Osteoblast (primary cell): Measurements from ENCODE around the gene MED12. TPM values are rescaled to one million over a fixed set of nuclear protein-coding genes. Genes with fewer than 3 reads are reported as not detected.

Experiments used
- DNase-seq: peaks from one replicate; pipeline ENCODE4 v3.0.0; 2011; ENCODE audit warnings: low spot score, mixed read lengths; ENCODE audit not compliant: insufficient read length; ENCODE audit errors: missing footprints
- H2AFZ ChIP-seq: 2 replicates; pipeline ENCODE4 v1.6.0; 2011; ENCODE audit warnings: mild to moderate bottlenecking, low read length
- H3K27ac ChIP-seq: 2 replicates; pipeline ENCODE4 v1.5.1; 2011; ENCODE audit warnings: mild to moderate bottlenecking, low read depth, low read length, moderate library complexity
- H3K27me3 ChIP-seq: 2 replicates; pipeline ENCODE4 v1.6.0; 2012; ENCODE audit warnings: mild to moderate bottlenecking, control low read depth, inconsistent platforms, low read length, moderate library complexity; ENCODE audit not compliant: insufficient read depth
- H3K36me3 ChIP-seq: 2 replicates; pipeline ENCODE4 v1.5.1; 2011; ENCODE audit warnings: mild to moderate bottlenecking, low read length, control low read depth, moderate library complexity; ENCODE audit not compliant: insufficient read depth
- H3K4me1 ChIP-seq: 2 replicates; pipeline ENCODE4 v1.5.1; 2011; ENCODE audit warnings: mild to moderate bottlenecking, low read length, control low read depth, moderate library complexity; ENCODE audit not compliant: insufficient read depth
- H3K4me2 ChIP-seq: 2 replicates; pipeline ENCODE4 v1.6.0; 2011; ENCODE audit warnings: mild to moderate bottlenecking, low read length; ENCODE audit not compliant: insufficient read depth
- H3K4me3 ChIP-seq: fragments of 200-600 bp; sonication (generic); 3 replicates; pipeline ENCODE4 v1.5.1; 2012; ENCODE audit warnings: mild to moderate bottlenecking, low read length, inconsistent platforms; ENCODE audit not compliant: insufficient read depth
- H3K79me2 ChIP-seq: 2 replicates; pipeline ENCODE4 v1.6.0; 2012; ENCODE audit warnings: mild to moderate bottlenecking, low read length, control low read depth, inconsistent platforms; ENCODE audit not compliant: insufficient read depth
- H3K9me3 ChIP-seq: 2 replicates; pipeline ENCODE4 v1.5.1; 2011; ENCODE audit warnings: low read depth, low read length, control low read depth
- H4K20me1 ChIP-seq: 2 replicates; pipeline ENCODE4 v1.6.0; 2012; ENCODE audit warnings: mild to moderate bottlenecking, low read length, control low read depth; ENCODE audit not compliant: insufficient read depth
- CTCF ChIP-seq: IDR thresholded peaks from 2 replicates; pipeline ENCODE4 v1.5.1; 2011; ENCODE audit warnings: mild to moderate bottlenecking, low read depth, low read length, moderate library complexity; ENCODE audit errors: extremely low read depth
- total RNA-seq: library from RNA; depleted of rRNA; stranded (reverse); fragments of >200 nt; gene quantifications from 2 replicates; pipeline ENCODE4 v1.2.3, GENCODE V29; 2012

MED12 gene
- total RNA-seq, 1 donor, result 24.2 TPM

GRCh38 chrX:71160475-71160874 lies 42.1 kb downstream of the MED12 start:
- no peak overlapping the region for H3K4me2 ChIP-seq
- no peak overlapping the region for H3K27ac ChIP-seq
- no peak for TF ChIP-seq CTCF
- H3K36me3 ChIP-seq, result no peaks in the 10 kb centered on the region
- no peak overlapping the region for H3K4me3 ChIP-seq
- peak; percentile 35 for DNase-seq
- H4K20me1 ChIP-seq, result no peaks in the 10 kb centered on the region
- H3K79me2 ChIP-seq, result no peaks in the 10 kb centered on the region
- H3K9me3 ChIP-seq, result no peaks in the 10 kb centered on the region
- no peak overlapping the region for H2AFZ ChIP-seq
- no peaks in the 10 kb centered on the region for H3K4me1 ChIP-seq
- H3K27me3 ChIP-seq, result peaks cover 10% of the 10 kb centered on the region

- no peaks in the 10 kb centered on the region for H3K36me3 ChIP-seq
- DNase-seq, result no peak
- no peak overlapping the region for H2AFZ ChIP-seq
- H3K27me3 ChIP-seq, result peaks cover 10% of the 10 kb centered on the region
- no peak overlapping the region for H3K27ac ChIP-seq
- TF ChIP-seq CTCF, result no peak
- H3K4me2 ChIP-seq, result no peak overlapping the region
- no peaks in the 10 kb centered on the region for H3K4me1 ChIP-seq
- no peaks in the 10 kb centered on the region for H3K79me2 ChIP-seq
- H3K9me3 ChIP-seq, result no peaks in the 10 kb centered on the region
- no peaks in the 10 kb centered on the region for H4K20me1 ChIP-seq
- no peak overlapping the region for H3K4me3 ChIP-seq
Measured at GRCh38 chrX:71162981-71163380, 44.6 kb downstream of the MED12 start.

- Histone ChIP-seq H3K4me1 (no peaks in the 10 kb centered on the region), H2AFZ (no peak overlapping the region), H4K20me1 (no peaks in the 10 kb centered on the region), H3K4me2 (no peak overlapping the region), H3K4me3 (no peak overlapping the region), H3K79me2 (no peaks in the 10 kb centered on the region), H3K9me3 (no peaks in the 10 kb centered on the region), H3K27me3 (peaks cover 10% of the 10 kb centered on the region), H3K27ac (no peak overlapping the region), H3K36me3 (no peaks in the 10 kb centered on the region)
- no peak for TF ChIP-seq CTCF
- peak; percentile 47 for DNase-seq
Measured at GRCh38 chrX:71164071-71164470, 45.7 kb downstream of the MED12 start.

DNA sequence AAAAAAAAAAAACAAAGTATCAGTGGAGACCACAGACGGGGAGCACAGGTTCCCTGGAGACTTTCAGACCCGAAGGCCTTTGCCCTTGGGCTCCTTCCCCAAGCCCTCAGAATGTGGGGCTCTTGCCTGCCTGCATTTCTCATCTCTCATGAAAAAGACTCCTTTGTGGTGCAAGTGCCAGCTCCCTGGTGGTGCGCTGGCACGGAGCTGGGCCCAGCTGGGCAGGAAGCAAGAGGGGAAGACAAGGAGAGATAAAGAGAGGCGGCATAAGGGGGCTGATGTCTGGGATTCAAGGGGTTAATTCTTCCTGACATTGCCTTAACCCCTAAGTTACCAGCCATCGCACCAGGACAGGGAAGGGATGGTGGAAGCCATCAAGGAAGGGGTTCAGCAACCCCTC lies 48.1 kb downstream of the MED12 start:
- H3K27me3 ChIP-seq, result peaks cover 6% of the 10 kb centered on the region
- H2AFZ ChIP-seq, result no peak overlapping the region
- no peaks in the 10 kb centered on the region for H3K4me1 ChIP-seq
- no peak for DNase-seq
- no peak overlapping the region for H3K4me2 ChIP-seq
- H3K27ac ChIP-seq, result no peak overlapping the region
- no peak overlapping the region for H3K4me3 ChIP-seq
- no peaks in the 10 kb centered on the region for H3K79me2 ChIP-seq
- no peaks in the 10 kb centered on the region for H3K36me3 ChIP-seq
- no peaks in the 10 kb centered on the region for H4K20me1 ChIP-seq
- TF ChIP-seq CTCF, result no peak
- no peaks in the 10 kb centered on the region for H3K9me3 ChIP-seq
